Erythroblast (primary cell): Measurements from ENCODE around the gene ODF2.

ENCODE experiments used
- GATA1 ChIP-seq: IDR thresholded peaks from 2 replicates; pipeline ENCODE4 v1.6.1; 2011; ENCODE audit warnings: low read depth, mild to moderate bottlenecking, control low read depth, low read length, moderate library complexity
- POLR2A ChIP-seq: IDR thresholded peaks from 2 replicates; pipeline ENCODE4 v1.6.1; 2011; ENCODE audit warnings: mild to moderate bottlenecking, low read length

DNA sequence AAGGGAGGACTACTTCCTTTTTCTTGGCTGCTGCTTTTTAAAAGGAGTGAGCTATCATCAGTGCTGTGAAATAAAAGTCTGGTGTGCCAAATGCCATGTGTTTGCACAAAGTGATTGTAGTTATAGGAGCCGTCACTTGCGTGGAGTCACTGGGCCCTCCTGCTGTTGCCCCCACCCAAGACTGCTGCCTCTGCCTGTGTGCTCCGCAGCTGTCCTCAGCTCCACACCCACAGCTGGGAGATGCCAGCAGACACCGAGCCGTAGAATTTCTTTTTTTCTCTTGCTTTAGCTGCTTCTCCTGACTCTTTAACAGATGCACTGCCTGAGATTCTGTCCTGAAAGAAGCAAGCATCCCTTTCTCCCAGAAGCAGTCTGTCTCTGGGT lies 38.9 kb downstream of the ODF2 start:
- no peak for TF ChIP-seq GATA1
- TF ChIP-seq POLR2A, result no peak
